MM.1S (cell line): ENCODE data around the gene OSCP1.
A peak's percentile ranks its signal among the peaks of the same experiment; 100 is the strongest.

Experiments used
- DNase-seq: peaks from one replicate; pipeline ENCODE4 v3.0.0-alpha.2; 2015
- H2AFZ ChIP-seq: fragments of 300-600 bp; sonication (generic); 2 replicates; pipeline ENCODE4 v1.6.0; 2016; ENCODE audit warnings: antibody characterized with exemption, low read length
- H3F3A ChIP-seq: fragments of 300-600 bp; sonication (generic); 2 replicates; pipeline ENCODE4 v1.6.1; 2016; ENCODE audit warnings: mild to moderate bottlenecking, antibody characterized with exemption, low read length, moderate library complexity, mixed read lengths; ENCODE audit not compliant: insufficient read depth
- H3K27ac ChIP-seq: fragments of 300-600 bp; sonication (generic); 2 replicates; pipeline ENCODE4 v1.5.1; 2016; ENCODE audit warnings: mild to moderate bottlenecking, low read length
- H3K27me3 ChIP-seq: fragments of 300-600 bp; sonication (generic); replicated peaks from 2 replicates; pipeline ENCODE4 v1.6.0; 2016; ENCODE audit warnings: low read length; ENCODE audit not compliant: insufficient read depth
- H3K36me3 ChIP-seq: fragments of 300-600 bp; sonication (generic); replicated peaks from 2 replicates; pipeline ENCODE4 v1.6.1; 2016; ENCODE audit warnings: mild to moderate bottlenecking, low read length, mixed read lengths; ENCODE audit not compliant: insufficient read depth
- H3K4me1 ChIP-seq: fragments of 300-600 bp; sonication (generic); 2 replicates; pipeline ENCODE4 v1.6.1; 2016; ENCODE audit warnings: low read length, mixed read lengths
- H3K4me2 ChIP-seq: fragments of 300-600 bp; sonication (generic); 2 replicates; pipeline ENCODE4 v1.6.0; 2016; ENCODE audit warnings: low read depth, low read length
- H3K4me3 ChIP-seq: fragments of 300-600 bp; sonication (generic); 2 replicates; pipeline ENCODE4 v1.5.1; 2016; ENCODE audit warnings: low read length, mixed read lengths
- H3K79me2 ChIP-seq: fragments of 300-600 bp; sonication (generic); 2 replicates; pipeline ENCODE4 v1.6.1; 2016; ENCODE audit warnings: mixed run types, low read length, mixed read lengths
- H3K9ac ChIP-seq: fragments of 300-600 bp; sonication (generic); 2 replicates; pipeline ENCODE4 v1.6.1; 2016; ENCODE audit warnings: low read length, mixed read lengths
- H3K9me2 ChIP-seq: fragments of 300-600 bp; sonication (generic); replicated peaks from 2 replicates; pipeline ENCODE4 v1.6.1; 2016; ENCODE audit warnings: mild to moderate bottlenecking, low read length, mixed read lengths; ENCODE audit not compliant: insufficient read depth
- H3K9me3 ChIP-seq: fragments of 300-600 bp; sonication (generic); replicated peaks from 2 replicates; pipeline ENCODE4 v1.6.1; 2016; ENCODE audit warnings: mild to moderate bottlenecking, low read length, mixed read lengths; ENCODE audit not compliant: insufficient read depth
- H4K20me1 ChIP-seq: fragments of 300-600 bp; sonication (generic); 2 replicates; pipeline ENCODE4 v1.6.1; 2016; ENCODE audit warnings: mild to moderate bottlenecking, low read length, moderate library complexity, mixed read lengths; ENCODE audit not compliant: insufficient read depth
- EZH2 ChIP-seq: fragments of 300-600 bp; sonication (generic); optimal IDR thresholded peaks from 2 replicates; pipeline ENCODE3; 2017; ENCODE audit warnings: low read depth, mild to moderate bottlenecking, antibody characterized with exemption, low read length, mixed read lengths
- EZH2phosphoT487 ChIP-seq: fragments of 300-600 bp; sonication (generic); IDR thresholded peaks from 2 replicates; pipeline ENCODE4 v1.6.1; 2018; ENCODE audit warnings: antibody characterized with exemption, low read length
- TF ChIP-seq, protein P1 (sequence below): fragments of 300-600 bp; sonication (generic); IDR thresholded peaks from 2 replicates; pipeline ENCODE4 v1.5.1; 2016; ENCODE audit warnings: antibody characterized with exemption, low read length, mixed read lengths

Gene OSCP1

DNA sequence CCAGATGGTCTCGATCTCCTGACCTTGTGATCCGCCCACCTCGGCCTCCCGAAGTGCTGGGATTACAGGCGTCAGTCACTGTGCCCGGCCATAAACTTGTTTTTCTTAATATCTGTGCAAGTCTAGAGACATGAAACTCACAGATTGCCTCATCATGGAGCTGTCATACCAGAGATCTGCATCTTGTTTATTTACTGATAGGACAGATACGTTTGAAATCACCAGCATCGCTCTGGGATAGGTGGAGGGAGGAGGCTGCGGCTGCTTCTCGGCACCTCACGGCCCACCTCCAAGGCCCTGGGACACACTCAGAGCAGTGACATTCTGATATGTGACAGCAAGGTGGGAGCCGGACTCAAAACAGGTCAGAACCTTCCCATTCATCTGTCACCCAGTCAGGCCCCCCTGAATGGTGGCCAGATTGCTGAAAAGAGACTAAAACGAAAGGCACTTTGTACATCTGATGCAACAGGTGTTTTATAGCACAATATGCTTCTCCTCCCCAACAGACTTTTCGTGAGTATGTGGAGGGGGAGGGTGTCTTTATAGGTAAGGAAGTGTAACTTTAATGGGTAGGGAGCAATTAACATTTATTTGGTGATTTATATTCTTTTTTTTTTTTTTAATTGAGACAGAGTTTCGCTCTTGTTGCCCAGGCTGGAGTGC lies 34.5 kb downstream of the OSCP1 start:
- Histone ChIP-seq H4K20me1 (no peaks in the 10 kb centered on the region), H3K9me2 (no peaks in the 10 kb centered on the region), H3K4me1 (peaks cover 9% of the 10 kb centered on the region), H2AFZ (no peak overlapping the region), H3K4me3 (no peak overlapping the region), H3K9ac (no peak overlapping the region), H3K4me2 (no peak overlapping the region), H3K27me3 (no peaks in the 10 kb centered on the region), H3F3A (no peaks in the 10 kb centered on the region), H3K9me3 (no peaks in the 10 kb centered on the region), H3K27ac (no peak overlapping the region), H3K79me2 (no peaks in the 10 kb centered on the region), H3K36me3 (no peaks in the 10 kb centered on the region)
- DNase-seq, result no peak
- no peak for TF ChIP-seq EZH2
- TF ChIP-seq, protein P1, sequence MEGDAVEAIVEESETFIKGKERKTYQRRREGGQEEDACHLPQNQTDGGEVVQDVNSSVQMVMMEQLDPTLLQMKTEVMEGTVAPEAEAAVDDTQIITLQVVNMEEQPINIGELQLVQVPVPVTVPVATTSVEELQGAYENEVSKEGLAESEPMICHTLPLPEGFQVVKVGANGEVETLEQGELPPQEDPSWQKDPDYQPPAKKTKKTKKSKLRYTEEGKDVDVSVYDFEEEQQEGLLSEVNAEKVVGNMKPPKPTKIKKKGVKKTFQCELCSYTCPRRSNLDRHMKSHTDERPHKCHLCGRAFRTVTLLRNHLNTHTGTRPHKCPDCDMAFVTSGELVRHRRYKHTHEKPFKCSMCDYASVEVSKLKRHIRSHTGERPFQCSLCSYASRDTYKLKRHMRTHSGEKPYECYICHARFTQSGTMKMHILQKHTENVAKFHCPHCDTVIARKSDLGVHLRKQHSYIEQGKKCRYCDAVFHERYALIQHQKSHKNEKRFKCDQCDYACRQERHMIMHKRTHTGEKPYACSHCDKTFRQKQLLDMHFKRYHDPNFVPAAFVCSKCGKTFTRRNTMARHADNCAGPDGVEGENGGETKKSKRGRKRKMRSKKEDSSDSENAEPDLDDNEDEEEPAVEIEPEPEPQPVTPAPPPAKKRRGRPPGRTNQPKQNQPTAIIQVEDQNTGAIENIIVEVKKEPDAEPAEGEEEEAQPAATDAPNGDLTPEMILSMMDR, result no peak
- no peak for TF ChIP-seq EZH2phosphoT487

DNA sequence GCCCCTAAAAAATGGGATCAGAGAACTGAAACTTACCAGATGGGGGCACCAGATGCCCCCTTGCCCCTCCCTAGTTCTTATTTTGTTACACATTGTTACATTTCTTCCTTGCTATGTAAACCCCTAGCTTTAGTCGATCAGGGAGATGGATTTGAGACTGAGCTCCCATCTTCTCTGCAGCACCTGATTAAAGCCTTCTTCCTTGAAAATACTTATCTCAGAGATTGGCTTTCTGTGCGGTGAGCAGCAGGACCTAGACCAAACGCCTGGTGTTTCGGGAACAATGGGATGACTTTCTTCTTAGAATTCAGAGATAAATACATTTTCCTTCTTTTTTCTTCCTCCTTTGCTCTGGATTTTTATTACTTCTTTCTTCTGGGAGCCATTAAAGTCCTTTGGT lies 35.9 kb downstream of the OSCP1 start:
- H3K27me3 ChIP-seq, result no peaks in the 10 kb centered on the region
- no peak overlapping the region for H3K9ac ChIP-seq
- no peaks in the 10 kb centered on the region for H3K9me2 ChIP-seq
- no peak for TF ChIP-seq EZH2
- TF ChIP-seq, protein P1, result no peak
- TF ChIP-seq EZH2phosphoT487, result no peak
- H3K4me1 ChIP-seq, result peaks cover 4% of the 10 kb centered on the region; the same call in 1 of the 2 replicates
- H3K4me2 ChIP-seq, result no peak overlapping the region
- H3K4me3 ChIP-seq, result no peak overlapping the region
- no peaks in the 10 kb centered on the region for H4K20me1 ChIP-seq
- no peaks in the 10 kb centered on the region for H3K79me2 ChIP-seq
- no peaks in the 10 kb centered on the region for H3F3A ChIP-seq
- DNase-seq, result no peak
- H3K9me3 ChIP-seq, result no peaks in the 10 kb centered on the region
- H3K36me3 ChIP-seq, result no peaks in the 10 kb centered on the region
- no peak overlapping the region for H2AFZ ChIP-seq
- no peak overlapping the region for H3K27ac ChIP-seq

DNA sequence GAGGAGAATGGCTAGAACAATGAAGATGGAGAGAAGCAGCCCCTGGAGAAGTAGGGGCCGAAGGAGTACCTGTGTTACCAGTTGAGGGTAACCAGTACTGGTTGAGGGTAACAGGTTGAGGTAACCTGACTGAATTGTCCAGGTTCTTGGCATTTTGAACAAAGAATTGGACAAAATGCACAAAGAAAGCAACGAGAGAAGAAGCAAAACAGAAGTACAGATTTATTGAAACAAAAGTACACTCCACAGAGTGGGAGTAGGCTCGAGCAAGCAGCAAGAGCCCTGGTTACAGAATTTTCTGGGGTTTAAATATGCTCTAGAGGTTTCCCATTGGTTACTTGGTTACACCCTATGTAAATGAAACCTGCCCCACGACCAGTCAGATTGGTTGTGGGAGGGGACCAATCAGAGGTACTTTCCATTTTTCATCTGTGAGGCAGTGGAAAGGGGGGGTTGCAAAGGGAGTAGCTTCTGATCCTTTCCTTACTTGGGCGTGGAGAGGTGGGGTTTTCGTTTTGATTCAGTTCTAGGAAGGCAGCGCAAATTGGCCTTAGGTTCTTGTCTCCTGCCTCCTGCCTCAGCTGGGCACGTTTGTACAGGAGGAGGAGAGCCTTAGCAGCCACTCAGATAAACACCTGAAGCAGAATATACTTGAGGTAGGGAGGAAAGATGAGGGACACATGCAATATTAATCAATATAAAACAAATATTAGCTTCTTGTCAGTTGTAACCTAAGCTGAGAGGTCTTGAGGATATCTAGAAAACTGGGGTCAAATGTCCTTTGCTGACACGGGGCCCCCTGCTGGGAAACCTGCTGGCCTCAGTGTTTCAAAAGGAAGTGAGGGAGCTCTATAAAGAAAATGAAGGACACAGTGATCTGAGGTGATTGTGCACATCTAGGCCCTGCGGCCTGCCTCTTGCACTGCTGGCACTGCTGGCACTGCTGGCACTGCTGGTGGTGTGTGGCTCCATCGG lies 38.3 kb downstream of the OSCP1 start:
- Histone ChIP-seq H3F3A (no peaks in the 10 kb centered on the region), H3K9me2 (no peaks in the 10 kb centered on the region), H3K27me3 (no peaks in the 10 kb centered on the region), H3K27ac (no peak overlapping the region), H3K36me3 (no peaks in the 10 kb centered on the region), H3K4me1 (peaks cover 4% of the 10 kb centered on the region; the same call in 1 of the 2 replicates), H3K9ac (no peak overlapping the region), H2AFZ (no peak overlapping the region), H3K79me2 (no peaks in the 10 kb centered on the region), H3K4me3 (no peak overlapping the region), H3K9me3 (no peaks in the 10 kb centered on the region), H4K20me1 (no peaks in the 10 kb centered on the region), H3K4me2 (no peak overlapping the region)
- no peak for TF ChIP-seq EZH2
- no peak for TF ChIP-seq EZH2phosphoT487
- TF ChIP-seq, protein P1, result no peak
- peak; percentile 46 for DNase-seq
